Measurements from ENCODE around the gene SAYSD1.

DNA sequence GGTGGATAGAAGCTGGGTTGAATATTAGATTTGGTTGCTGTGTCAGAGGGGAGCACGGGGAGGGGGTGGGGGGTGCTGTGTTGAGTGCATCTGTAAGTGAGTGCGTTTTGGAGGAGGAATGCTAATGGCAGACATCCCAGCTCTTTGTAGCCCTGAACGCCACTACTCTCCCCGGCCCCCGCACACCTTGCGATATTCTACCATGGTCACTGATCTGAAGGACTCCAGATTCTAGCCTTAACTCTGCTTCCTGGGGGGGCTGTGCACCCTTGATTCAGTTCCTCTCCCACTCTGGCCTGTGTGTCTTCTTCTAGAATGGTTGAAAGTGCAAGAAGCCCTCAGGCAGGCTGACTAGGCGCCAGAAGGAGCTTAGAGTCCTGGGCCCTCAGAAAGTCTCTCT, 59.3 kb downstream of the SAYSD1 start:
- TF ChIP-seq, protein P1, sequence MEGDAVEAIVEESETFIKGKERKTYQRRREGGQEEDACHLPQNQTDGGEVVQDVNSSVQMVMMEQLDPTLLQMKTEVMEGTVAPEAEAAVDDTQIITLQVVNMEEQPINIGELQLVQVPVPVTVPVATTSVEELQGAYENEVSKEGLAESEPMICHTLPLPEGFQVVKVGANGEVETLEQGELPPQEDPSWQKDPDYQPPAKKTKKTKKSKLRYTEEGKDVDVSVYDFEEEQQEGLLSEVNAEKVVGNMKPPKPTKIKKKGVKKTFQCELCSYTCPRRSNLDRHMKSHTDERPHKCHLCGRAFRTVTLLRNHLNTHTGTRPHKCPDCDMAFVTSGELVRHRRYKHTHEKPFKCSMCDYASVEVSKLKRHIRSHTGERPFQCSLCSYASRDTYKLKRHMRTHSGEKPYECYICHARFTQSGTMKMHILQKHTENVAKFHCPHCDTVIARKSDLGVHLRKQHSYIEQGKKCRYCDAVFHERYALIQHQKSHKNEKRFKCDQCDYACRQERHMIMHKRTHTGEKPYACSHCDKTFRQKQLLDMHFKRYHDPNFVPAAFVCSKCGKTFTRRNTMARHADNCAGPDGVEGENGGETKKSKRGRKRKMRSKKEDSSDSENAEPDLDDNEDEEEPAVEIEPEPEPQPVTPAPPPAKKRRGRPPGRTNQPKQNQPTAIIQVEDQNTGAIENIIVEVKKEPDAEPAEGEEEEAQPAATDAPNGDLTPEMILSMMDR (IDR thresholded peaks at IDR 0.05) = no peak
- TF ChIP-seq POLR2A (IDR thresholded peaks at IDR 0.05) (no peak), EP300 (IDR thresholded peaks at IDR 0.05) (no peak)
